Stimulated activated CD8-positive, alpha-beta memory T cell treated with anti-CD3 and anti-CD28 coated beads, Interleukin-4, amount 100 ng/mL, for 24 hours (primary cell): ENCODE results near the gene ZNF761.
"Not testable (repeated sequence)": the region's sequence is repeated elsewhere in the genome, so short reads cannot be mapped to it uniquely, and the experiment has no call there.

Experiments
- DNase-seq: peaks from one replicate; pipeline ENCODE4 v3.0.0-alpha.2; 2020; ENCODE audit warnings: low read depth

ZNF761 gene

DNA sequence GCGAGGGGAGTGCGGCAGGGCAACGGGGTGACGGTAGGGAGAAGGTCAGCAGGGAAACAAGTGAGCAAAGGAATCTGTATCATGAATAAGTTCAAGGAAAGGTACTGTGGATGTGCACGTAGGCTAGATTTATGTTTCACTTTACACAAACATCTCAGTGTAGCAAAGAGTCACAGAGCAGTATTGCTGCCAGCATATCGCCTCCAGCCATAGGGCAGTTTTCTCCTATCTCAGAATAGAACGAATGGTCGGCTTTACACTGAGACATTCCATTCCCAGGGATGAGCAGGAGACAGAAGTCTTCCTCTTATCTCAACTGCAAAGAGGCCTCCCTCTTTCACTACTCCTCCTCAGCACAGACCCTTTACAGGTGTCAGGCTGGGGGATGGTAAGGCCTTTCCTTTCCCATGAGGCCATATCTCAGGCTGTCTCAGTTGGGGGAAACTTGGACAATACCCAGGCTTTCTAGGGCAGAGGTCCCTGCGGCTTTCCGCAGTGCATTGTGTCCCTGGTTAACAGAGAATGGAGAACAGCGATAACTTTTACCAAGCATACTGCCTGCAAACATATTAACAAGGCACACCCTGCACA lies 28.4 kb downstream of the ZNF761 start:
- not testable (repeated sequence) for DNase-seq

- DNase-seq = no peak
Observed at GRCh38 chr19:53461866-53462265, 30.1 kb downstream of the ZNF761 start.

GRCh38 chr19:53462861-53463260 lies 31.1 kb downstream of the ZNF761 start:
- DNase-seq = no peak

DNA sequence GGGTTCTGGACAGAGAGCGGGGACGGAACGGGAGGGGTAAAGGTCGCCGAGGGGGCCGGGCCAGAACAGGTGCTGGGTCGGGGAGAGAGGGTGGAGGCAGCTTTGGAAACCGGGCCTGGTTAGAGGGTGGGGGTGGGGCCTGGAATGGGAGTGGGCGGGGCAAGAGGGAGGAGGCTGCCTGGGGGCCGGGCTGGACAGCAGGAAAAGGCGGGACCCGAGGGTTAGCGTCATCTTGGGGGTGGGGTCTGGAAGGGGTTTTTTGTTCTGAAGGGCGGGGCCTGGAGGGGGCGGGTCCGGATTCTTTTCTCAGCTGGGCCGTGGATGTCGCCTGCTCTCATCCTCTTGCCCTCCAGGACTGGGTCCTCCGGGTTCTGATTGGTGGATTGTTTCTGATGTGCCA lies 31.5 kb downstream of the ZNF761 start:
- DNase-seq = no peak

GRCh38 chr19:53466726-53467484 lies 35.1 kb downstream of the ZNF761 start:
- no peak for DNase-seq

DNA sequence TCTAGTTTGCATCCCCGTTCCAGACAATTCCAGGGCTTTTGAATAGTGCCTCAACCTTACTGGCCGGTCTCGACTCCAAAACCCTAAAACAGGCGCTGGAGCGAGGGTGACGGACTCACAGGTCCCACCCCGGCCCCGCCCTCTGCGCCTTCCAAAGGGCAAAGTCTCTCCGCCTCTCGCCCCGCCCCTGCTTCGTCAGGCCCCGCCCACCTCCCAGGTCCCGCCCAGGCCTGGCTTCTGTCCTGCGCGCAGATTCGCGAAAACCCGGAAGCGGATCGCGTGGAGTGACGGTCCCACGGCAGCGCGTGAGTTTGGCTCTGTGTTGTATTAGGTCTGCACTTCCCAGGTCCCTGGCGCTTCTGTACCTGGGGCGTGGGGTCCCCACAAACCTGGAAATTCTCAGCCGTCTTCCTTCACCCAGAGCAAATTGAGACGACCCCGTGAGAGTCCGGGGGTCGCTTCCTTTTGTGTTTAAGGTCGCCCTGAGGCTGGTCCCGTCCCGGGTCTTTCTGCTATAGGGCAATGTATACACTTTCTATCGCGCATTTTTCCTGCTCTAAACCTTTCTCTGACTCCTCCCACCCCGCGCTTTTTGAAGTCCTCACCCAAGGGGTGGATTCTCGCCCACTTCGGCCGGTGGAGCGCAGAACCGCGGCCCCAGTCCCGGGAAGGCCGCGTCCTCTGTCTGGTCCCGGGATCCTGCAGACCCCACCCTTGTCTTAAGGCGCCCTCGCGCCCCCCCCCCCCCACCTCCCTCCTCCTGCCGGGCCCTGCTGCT lies 35.9 kb downstream of the ZNF761 start, which contains the start of gene ZNF813:
ZNF813 (plus strand) TSS at position 249 of the 778 bp plus-strand sequence. CDS start 16,090 bp downstream, outside the sequence.
- DNase-seq = peak; percentile 95

- not testable (repeated sequence) for DNase-seq
Observed at GRCh38 chr19:53468628-53469027, 36.8 kb downstream of the ZNF761 start.

DNA sequence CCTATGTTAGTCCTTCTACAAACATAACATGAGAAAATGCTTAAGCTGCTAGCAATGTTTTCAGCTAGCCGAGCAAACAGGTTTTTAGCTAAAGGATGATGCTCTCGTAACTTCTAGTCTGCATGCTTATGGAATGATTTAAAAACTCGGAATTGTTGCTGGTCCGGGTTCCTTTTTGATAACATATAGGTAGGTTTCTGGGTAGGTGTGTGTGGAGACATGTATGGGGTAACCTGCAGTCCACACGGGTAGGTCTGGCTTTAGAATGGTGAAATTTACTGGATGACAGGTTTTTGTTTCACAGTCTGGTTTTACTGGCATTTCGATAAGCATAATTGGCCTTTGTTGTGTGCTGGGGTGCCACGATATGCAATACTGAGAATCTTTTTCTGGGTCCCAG lies 40.1 kb downstream of the ZNF761 start:
- DNase-seq = no peak

GRCh38 chr19:53474832-53475231 lies 43.0 kb downstream of the ZNF761 start:
- not testable (repeated sequence) for DNase-seq

DNA sequence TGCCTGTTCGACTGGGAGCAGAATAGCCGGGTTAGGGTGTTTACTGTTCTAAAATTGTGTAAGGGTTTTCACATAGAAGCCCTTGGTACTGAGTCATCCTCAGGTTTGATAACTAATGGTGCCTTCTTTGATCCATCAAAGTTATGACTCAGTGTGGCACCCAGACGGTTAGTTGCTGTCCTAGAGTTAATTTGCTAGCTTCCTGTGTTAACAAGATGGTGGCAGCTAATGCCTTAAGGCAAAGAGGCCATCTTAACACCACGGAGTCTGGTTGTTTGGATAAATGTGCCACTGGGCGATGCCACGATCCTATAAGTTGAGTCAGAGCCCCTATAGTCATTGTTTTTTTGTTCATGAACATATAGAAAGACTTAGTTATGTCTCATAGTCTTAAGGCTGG lies 43.7 kb downstream of the ZNF761 start:
- not testable (repeated sequence) for DNase-seq

GRCh38 chr19:53483751-53484150 lies 52.0 kb downstream of the ZNF761 start:
- DNase-seq = not testable (repeated sequence)

DNA sequence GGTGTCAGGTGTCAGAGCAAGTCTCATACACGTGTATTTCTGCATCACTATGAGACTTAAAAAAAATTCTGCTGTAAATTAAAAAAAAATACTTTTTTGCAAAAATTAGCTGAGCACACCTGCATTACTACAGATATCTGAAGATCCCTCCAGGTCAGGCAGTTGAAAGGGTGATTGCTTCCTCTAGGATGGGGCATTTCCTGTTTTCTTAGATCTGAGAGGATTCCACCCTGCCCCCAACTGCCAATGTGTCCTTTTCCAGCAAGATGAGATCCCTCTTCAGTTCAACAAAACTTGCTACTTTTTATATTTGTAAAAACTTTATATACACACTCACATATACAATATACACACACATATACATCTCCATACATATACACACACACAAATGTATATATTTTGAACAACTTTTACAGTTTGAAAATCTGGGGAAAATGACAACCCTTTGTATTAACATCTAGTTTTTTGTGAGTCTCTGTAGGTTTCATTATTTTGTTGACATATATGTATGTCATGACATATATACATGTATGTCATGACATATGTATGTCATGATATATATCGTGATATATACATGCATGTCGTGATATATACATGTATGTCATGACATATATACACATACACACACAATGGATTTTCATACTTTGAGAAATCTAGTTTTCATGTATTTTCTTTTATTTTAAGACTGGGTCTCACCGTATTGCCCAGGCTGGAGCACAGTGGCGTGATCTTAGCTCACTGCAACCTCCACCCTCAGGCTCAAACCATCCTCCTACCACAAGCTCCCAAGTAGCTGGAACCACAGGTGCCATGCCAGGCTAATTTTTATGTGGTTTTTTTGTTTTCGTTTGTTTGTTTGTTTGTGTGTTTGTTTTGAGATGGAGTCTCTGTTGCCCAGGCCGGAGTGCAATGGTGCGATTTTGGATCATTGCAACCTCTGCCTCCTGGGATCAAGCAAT lies 53.5 kb downstream of the ZNF761 start:
- no peak for DNase-seq

DNA sequence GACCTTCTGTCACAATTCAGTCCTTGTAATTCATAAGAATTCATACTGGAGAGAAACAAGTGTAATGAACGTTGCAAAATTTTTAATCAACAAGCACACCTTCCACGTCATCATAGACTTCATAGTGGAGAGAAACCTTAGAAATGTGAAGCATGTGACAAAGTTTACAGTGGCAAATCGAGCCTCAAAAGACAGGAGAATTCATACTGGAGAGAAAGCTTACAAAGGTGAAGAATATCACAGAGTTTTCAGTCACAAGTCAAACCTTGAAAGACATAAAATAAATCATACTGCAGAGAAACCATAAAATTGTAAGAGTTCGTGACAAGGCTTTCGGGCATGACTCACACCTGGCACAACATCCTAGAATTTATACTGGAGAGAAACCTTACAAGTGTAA lies 60.4 kb downstream of the ZNF761 start:
- no peak for DNase-seq

GRCh38 chr19:53497311-53498023 lies 65.7 kb downstream of the ZNF761 start:
- not testable (repeated sequence) for DNase-seq

DNA sequence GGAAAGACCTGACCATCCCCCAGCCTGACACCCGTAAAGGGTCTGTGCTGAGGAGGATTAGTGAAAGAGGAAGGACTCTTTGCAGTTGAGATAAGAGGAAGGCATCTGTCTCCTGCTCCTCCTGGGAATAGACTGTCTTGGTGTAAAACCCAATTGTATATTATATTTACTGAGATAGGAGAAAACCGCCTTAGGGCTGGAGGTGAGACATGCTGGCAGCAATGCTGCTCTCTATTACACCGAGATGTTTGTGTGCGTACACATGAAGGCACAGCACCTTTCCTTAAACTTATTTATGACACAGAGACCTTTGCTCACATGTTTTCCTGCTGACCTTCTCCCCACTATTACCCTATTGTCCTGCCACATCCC lies 66.2 kb downstream of the ZNF761 start:
- not testable (repeated sequence) for DNase-seq

DNA sequence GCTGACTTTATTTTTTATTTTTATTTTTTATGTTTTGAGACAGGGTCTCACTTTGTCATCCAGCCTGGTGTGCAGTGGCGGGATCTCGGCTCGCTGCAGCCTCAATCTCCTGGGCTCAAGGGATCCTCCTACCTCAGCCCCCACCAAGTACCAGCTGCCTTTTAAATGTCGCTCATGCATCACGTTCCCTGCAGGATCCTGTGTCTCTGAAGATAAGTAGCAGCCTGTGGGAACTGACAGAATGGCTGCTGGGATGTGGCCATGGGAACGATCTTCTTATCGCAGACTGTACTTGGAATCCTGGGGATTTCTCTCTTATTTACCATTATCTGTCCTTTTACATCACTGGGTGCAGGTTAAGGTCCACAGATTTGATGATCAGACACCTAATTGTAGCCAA lies 71.4 kb downstream of the ZNF761 start:
- DNase-seq = not testable (repeated sequence)

GRCh38 chr19:53503671-53504364 lies 72.0 kb downstream of the ZNF761 start:
- not testable (repeated sequence) for DNase-seq

DNA sequence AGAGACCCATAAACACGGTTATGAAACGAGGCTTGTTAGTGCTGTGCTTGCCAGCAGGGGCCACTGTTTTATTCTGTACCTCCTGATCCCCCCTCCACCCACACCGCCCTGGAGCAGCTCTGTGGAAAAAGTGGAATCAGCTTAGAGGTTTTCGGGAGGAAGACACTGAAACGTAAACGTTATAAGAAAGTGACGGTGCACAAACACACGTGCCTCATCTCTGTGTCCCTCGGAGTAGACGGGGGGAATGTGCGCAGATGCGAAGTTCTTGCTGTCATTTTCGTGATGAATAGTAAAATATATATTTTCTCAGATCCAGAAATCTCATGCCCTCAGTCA lies 72.5 kb downstream of the ZNF761 start:
- DNase-seq = not testable (repeated sequence)

- DNase-seq = no peak
Observed at GRCh38 chr19:53504885-53505284, 73.1 kb downstream of the ZNF761 start.

DNA sequence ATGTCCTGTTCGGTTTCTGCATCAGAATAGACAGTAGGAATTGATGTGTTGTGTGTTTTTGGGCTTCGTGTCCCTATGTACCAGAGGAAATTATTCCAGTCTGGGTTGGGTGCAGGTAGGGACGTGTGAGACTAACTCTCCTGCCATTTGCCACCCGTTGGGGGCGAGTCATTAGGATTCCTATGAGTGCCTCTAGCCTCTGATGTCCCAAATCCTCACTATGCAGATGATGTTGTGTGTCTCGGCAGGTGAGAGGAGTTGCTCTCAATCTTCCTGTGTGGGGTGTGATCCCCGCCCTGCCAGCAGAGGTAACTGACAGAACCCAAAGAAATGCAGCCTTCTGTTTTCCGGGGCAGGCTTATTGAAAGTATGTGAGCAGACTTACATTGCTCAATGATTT lies 74.9 kb downstream of the ZNF761 start:
- DNase-seq = no peak
